Left hindlimb (tissue), 1 donor: Measurements from ENCODE around the gene TRPM3.

Experiments
- DNase-seq: peaks from one replicate; pipeline ENCODE4 v3.0.0-alpha.2; 2018

Gene TRPM3

DNA sequence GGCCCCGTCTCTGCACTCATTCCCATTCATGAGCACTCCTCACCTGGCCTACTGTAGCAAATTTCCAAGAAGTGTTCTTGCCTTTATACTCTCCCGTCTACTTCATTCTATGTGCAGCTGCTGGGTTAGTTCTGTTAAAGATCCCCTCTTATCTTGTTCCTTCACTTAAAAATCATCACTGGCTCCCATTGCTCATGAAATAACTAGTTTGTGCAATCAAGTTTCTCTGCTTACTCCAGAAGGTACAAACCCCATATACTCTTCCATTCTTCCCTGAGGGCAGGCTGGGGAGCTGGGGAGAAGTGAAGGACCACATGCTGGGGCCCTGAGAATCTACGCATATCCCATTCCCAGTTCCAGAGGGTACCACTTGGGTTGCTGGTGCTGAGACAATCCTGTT is 622.6 kb downstream of the TRPM3 start:
- DNase-seq, result no peak

DNA sequence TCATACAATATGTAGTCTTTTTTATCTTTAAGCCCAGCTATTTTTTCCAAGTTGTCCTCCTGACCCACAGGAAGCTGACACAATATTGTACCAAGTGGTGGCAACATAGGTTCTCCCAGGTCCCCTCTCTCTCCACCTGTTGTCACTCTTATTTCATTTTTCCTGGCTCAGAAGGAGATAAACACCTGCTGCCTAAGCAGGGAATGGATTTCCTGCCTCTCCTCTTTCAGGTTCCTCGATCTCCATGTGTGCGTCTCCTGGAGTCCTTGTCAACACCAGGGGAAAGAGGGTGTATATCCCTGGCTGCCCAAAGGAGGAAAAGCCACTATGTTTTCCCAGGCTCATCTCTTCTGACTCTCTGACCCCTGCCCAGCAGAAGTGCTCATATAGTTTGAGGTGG is 625.2 kb downstream of the TRPM3 start:
- DNase-seq, result no peak

DNA sequence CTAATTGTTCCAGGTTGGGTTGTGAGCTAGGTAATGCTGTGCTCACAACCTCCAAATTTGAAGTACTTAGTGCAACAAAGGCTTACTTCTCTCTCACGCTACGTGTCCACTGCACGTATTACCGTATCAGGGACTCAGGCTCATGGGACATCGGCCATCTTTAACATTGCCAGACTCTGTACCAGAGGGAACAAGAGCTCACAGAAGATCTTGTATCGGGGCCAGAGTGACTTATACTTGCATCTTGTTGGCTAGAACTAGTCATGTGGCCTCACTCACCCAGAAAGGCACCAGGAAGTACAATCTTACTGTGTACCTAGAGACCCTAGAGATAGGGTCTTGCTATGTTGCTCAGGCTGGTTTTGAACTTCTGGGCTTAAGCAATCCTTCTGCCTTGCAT is 625.9 kb downstream of the TRPM3 start:
- no peak for DNase-seq

DNA sequence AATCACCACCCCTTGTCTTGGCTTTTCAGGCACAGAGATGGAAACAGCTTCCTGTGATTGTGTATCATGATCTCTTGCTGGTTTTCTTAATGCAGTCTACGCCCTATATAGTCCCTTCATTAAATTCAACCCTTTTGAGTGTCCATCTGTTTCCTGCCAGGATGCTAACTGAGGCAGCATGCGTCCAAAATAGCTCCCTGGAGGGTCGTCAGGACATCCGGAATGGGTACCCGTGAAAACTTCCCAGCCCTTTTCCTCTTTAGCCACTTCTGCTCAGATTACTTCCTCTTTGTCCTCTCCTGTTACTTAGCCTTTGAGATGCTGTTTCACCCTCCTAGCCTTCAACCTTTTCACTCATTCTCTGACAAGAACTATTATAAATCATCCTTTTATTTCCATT is 627.2 kb downstream of the TRPM3 start:
- DNase-seq, result no peak

DNA sequence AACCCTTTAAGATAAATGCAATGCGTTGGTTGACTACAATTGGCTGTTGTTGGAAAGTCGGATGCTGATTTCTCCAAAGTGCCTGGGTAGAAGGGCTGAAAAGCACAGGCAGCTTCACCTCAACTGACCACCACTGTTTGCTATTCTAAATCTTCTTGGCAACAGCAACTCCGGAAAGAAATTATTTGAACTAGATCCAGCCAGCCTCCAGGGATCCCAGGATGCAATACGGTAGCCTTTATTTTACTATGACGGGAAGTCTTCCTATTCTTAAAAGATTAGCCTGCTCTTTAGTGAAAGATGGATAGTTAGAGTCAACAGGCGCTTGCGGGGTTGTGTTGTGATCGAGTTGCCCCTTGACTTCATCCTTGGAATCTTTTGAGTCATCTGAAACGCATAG is 628.4 kb downstream of the TRPM3 start:
- DNase-seq, result no peak

DNA sequence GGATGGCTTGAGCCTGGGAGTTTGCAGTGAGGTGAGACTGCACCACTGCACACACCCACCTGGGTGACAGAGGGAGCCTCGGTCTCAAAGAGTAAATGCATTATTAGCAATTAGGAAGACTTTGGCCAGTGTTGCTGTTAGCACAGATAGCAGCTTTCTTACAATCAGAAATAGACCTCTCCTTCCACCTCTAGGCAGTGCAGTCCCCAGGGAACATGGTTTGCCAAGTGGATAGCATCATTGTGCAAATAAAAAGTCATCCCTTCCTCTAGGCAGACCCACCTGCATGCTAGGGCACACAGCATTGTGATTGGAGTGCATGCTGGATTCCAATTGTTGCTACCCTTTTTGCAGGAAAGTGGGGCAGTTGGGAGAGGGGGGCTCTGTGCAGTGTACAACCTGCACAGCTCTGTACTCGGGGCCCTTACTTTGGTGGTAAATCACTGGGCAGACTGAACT is 629.1 kb downstream of the TRPM3 start:
- DNase-seq, result no peak

DNA sequence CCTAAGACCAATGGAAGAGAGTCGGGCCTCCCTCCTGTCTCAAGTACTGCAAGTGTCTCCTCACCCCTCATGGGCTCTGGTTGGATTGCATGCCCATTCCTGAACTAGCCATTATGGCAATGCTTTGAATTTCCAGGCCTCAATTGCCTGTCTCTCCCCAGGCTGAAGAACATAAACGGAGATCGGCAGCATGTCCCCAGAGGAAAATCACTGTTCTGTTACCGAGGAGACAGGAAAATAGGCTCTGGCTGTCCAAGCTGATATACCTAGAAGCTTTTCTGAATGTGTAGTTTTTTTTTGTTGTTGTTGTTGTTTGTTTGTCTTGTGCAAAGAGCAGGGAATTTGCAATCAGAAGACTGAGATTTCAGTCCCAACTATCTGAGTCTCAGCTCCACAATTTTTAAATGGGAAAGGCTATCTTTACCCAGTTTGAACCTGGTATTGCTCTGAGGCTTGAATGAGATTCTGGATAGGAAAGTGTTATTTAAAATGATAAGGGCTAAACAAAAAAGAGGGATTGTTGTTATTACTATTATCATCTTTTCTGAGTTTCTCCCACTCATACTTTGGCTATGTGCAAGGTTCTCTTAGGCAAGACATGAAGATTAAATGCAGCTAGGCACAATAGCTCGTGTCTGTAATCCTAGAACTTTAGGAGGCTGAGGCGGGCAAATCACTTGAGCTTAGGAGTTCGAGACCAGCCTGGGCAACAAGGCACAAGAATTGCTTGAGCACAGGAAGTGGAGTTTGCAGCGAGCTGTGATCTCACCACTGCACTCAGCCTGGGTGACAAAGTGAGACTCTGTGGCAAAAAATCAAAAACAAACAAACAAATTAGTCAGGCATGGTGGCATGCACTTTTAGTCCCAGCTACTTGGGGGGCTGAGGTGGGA is 629.7 kb downstream of the TRPM3 start:
- no peak for DNase-seq

DNA sequence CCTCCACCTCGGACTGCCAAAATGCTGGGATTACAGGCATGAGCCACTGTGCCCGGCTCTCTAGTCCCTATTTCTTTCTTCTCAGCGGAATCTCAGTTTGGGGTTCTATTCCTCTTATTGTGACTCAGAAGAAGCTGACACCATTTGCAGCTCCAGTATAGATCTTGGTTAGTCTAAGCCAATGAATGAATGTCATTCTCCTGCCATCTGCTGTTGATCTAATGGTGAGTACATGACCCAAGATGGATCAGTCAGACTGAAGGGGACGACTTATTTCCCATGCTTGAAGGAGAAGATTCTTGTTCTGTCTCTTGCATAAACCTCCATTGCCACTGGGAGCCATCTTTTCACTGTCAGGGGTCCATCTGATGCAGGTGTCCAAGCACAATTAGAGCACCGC is 630.9 kb downstream of the TRPM3 start:
- DNase-seq, result no peak

DNA sequence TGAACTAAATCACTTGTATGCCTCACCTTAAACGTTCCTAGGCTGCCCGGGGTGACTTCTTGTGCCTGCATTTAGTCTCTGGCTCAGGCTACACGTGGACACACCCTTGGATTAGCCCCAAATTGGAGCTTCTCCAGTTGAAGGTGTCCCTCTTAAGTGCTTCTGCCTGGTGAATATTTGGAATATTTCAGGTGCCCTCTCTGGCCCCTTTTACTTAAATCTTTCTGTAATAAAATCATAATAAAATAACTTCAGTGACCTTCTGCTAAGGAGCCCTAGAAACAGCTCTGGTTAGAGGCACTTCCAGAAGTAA is 632.7 kb downstream of the TRPM3 start:
- DNase-seq, result no peak

DNA sequence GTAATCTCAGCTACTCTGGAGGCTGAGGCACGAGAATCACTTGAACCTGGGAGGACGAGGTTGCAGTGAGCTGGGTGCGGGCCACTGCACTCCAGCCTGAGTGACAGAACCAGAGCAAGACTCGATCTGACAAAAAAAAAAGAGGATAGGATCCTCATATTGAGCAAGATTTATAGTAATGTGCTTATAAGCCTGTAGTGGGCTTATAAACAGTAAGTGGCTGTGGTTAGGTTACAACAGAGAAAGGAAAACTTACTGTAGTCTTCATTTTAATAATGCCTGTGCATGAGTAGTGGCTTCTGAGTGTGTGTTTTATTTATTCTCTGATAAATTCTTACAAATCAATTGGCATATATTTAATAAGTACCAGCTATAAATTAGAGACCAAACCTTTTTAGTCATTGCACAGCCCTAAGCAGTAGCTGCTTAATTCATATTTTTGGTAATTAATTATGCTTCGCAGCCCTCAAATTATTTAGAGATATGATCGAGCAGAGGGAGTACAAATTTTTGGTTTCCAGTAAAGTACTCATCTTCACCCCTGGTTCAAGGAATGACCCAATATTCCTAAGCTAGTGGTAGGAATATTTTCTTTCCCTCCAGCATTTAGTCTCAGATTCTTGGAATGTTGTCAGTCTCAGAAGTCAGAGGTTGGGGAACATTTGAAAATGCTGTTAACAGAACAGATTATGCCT is 633.2 kb downstream of the TRPM3 start:
- no peak for DNase-seq

DNA sequence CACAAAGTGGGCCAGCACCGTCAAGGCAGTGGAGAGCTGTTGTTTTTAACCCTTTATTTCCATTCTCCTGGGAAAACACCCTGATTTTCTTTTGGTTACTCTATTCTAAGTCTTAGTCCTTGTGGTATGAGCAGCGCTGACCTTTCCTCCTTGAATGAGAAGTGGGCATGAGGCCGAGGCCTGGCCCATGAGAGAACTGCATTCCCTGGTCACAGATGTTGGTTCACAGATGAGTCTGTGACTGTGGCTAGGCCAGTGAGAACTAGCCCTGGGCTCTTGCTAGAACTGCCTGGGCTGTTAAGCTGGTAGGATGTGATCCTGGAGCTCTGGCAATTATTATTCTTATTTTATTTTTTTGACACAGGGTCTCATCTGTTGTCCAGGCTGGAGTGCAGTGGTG is 635.3 kb downstream of the TRPM3 start:
- no peak for DNase-seq

DNA sequence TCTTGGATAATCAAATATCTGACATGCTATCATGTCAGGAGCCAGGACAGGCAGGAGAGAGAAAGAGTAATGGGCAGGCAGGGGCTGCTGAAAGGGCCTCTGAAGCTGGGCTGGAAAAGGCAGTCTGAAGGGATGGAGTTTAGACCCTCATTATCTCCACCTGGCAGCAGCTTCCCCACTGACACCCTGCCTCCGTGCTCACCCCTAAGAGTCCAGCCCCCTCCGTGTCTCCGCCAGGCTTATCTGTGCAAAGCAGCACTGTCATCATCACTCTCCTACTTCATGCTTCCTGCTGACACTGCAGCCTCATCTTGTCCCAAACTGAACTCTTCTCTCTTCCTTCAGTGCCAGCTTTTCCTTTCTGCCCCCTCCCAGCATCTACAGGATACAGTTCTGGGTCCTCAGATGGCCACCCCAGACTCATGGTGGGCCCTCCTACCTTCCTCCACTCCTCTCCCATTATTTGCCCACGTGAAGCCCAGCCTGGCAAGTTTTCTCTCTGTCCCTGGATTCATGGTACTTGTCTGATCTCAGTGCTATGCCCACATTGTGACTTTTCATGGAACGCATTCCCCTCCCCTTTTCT is 636.1 kb downstream of the TRPM3 start:
- DNase-seq, result no peak

DNA sequence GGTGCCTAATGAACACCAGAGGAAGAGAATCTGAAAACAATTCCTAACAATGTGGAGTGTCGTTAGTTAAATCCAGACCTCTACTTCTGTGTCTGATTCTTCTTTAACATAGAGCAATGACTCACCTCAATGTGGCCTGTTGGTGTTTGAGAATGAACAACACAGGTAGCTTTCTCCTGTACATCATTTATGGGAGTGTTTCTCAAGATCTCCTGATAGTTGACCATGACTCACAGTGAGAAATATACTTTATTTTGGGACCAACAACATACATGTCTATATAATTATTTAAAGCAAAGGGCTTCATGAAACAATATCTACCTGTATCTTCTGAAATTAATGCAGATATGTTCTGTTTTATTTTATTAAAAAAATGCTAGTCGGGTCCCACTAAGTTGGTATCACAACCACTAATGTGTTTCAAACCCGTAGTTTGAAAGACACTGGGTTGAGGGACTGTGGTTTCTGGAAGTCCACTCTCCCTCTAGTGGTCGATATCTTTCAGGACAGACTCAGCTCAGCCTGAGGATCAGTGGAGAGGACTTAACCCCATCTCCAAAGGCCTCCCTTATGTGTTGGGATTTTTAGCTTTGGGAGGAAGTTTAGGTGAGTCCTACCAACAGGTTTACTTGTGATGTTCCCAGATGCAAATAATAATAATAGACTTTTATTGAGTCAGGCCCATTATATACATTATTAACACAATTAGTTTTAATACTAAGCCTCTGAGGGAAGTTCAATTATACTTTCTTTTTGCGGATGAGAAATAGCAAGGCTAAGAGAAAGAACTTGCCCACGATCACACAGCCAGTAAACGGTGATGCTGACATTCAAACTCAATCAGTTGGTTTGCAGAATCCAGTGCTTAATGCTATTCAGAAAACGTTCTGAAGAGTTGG is 636.9 kb downstream of the TRPM3 start:
- DNase-seq, result no peak

DNA sequence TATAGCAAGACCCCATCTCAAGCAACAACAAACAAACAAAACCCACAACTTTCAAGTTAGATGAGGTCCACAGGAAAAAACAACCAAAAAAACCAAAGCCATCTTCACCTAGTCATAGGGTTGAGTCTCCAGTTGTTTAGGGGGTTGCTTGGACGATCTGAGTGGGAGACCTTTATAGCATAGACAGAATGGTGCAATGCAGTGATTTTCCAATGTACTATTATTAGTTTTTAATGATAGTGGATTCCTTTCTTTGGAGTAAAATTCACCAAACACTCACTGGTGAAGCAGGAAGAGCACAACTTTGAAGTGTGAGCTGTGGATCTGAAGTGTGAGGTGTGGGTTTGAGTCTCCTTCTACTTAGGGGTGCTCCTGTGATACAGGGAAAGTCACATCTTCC is 640.0 kb downstream of the TRPM3 start:
- no peak for DNase-seq

DNA sequence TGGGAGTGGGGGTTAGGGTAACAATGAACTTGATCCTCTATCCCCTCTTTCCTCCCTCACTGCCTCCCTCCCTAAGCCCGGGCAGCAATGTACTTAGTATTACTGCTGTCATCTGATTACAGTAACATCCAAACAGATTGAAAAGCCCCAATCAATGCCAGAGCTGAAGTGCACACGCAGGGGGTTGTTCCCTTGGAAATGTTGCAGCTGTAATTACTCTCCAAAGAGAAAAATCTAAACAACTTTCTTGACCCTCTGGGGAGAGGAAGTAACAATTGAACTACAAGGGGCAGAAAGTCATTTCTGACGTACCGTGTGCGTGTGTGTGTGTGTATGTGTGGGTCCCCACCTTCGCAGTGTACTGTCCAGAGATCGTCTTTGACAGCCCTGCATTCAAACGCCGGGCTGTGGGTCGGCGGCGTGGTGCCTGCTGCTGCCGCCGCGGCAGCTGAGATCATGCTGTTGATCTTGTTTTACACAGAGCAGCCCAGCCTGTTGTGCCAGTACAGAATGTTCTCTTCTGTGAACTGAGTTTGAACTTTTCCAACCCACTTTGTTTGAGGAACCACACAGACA is 640.9 kb downstream of the TRPM3 start:
- DNase-seq, result peak; percentile 70

DNA sequence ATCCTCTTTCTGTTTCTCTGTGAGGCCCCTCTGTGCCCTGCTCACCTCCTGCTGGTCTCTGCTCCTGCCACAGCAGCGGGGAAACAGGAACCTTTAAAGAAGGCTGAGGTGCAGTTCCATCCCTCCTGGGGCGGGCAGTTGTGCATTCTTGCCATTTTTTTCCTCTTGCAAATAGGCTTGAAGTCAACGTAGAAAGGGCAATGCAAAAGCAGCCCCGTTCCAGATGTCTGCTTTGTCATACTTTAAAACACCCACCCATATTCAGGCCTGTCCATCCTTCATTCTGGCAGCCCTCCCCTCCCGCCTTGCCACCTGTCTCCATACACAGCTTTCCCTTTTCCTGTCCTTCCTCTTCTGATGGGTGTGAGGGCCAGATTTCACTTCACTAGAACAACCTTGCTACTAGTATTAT is 641.5 kb downstream of the TRPM3 start:
- no peak for DNase-seq
